ENCODE data around the gene SLC25A23.

- no peak for TF ChIP-seq CTCF (IDR thresholded peaks at IDR 0.05; ENCODE audit: insufficient read depth, low read depth, low read length)
- no peak for TF ChIP-seq EZH2 (IDR thresholded peaks at IDR 0.05; ENCODE audit: insufficient read depth, low read length)
These were observed 19.8 kb downstream of the SLC25A23 start for GRCh38 chr19:6439743-6440142.

All from astrocyte (in vitro differentiated cells and primary cell).